OCI-LY1 (cell line): ENCODE data around the gene MYG1.

Source experiments
- CTCF ChIP-seq: fragments of 200-600 bp; sonication (generic), shearing (Covaris generic); IDR thresholded peaks from 2 replicates; pipeline ENCODE4 v1.5.1; 2017; ENCODE audit warnings: mild to moderate bottlenecking, antibody characterized with exemption, low read length, moderate library complexity, mixed read lengths
- EZH2 ChIP-seq: fragments of 200-600 bp; sonication (generic), shearing (Covaris generic); IDR thresholded peaks from 2 replicates; pipeline ENCODE4 v1.8.0; 2017; ENCODE audit warnings: borderline replicate concordance, mixed run types, mild to moderate bottlenecking, antibody characterized with exemption, low read length, moderate library complexity, mixed read lengths

- TF ChIP-seq CTCF (no peak), EZH2 (no peak)
Measured at GRCh38 chr12:53295891-53296219, 3.6 kb upstream of the MYG1 start.
